HepG2 (cell line): ENCODE data around the gene ACTR3. TPM values are rescaled to one million over a fixed set of nuclear protein-coding genes. Genes with fewer than 3 reads are reported as not detected.

Experiments
- ARHGAP35 ChIP-seq: sonication (generic); formaldehyde crosslinking; IDR thresholded peaks from 2 replicates; pipeline ENCODE4 v1.9.0; 2022; ENCODE audit warnings: mild to moderate bottlenecking, inconsistent platforms, moderate library complexity, missing genetic modification reagents, borderline replicate concordance
- ELF1 ChIP-seq: sonication (generic); formaldehyde crosslinking; IDR thresholded peaks from 2 replicates; pipeline ENCODE4 v1.4.0; 2020; ENCODE audit warnings: missing genetic modification reagents
- GABPB1 ChIP-seq: IDR thresholded peaks from 2 replicates; pipeline ENCODE4 v1.6.1; 2016; ENCODE audit warnings: mild to moderate bottlenecking, missing genetic modification reagents, moderate library complexity, missing compliant biosample characterization
- MYC ChIP-seq: sonication (generic); formaldehyde crosslinking; IDR thresholded peaks from 2 replicates; pipeline ENCODE4 v1.9.0; 2021; ENCODE audit warnings: missing genetic modification reagents, borderline replicate concordance
- PHF8 ChIP-seq: sonication (generic); formaldehyde crosslinking; IDR thresholded peaks from 2 replicates; pipeline ENCODE4 v1.5.0; 2020; ENCODE audit warnings: missing genetic modification reagents
- POLR2AphosphoS2 ChIP-seq: IDR thresholded peaks from 2 replicates; pipeline ENCODE4 v1.6.1; 2011; ENCODE audit warnings: low read depth, low read length, improper control_type of control experiment
- SNRNP70 ChIP-seq: fragments of 200-400 bp; formaldehyde crosslinking; IDR thresholded peaks from 2 replicates; pipeline ENCODE4 v1.6.1; 2017; ENCODE audit warnings: mild to moderate bottlenecking, low read depth, low read length, moderate library complexity
- TEAD2 ChIP-seq: sonication (generic); formaldehyde crosslinking; IDR thresholded peaks from 2 replicates; pipeline ENCODE4 v1.9.0; 2021; ENCODE audit warnings: missing genetic modification reagents
- ZC3H13 ChIP-seq: sonication (generic); formaldehyde crosslinking; IDR thresholded peaks from 2 replicates; pipeline ENCODE4 v1.8.1; 2023; ENCODE audit warnings: mild to moderate bottlenecking, missing genetic modification reagents, moderate library complexity
- ZNF598 ChIP-seq: sonication (generic); formaldehyde crosslinking; IDR thresholded peaks from 2 replicates; pipeline ENCODE4 v1.5.1; 2020; ENCODE audit warnings: mild to moderate bottlenecking, missing genetic modification reagents, borderline replicate concordance
- polyA plus RNA-seq, 8 experiments: library from polyadenylated mRNA; depleted of rRNA in 3 of 8; stranded (reverse) in 7 of 8; unstranded in 1 of 8; fragments of >200 nt; fragmentation: Illumina TruSeq in 4 of 8; extraction: Trizol in 4 of 8; gene quantifications; 2 replicates each; pipeline versions ENCODE4 v1.2.1 to v1.2.3, GENCODE V29; 2011 to 2016; ENCODE audit warnings: low read depth in 4 of 8, missing spikeins in 1 of 8, mixed read lengths in 1 of 8; ENCODE audit not compliant: insufficient read depth in 1 of 8
- total RNA-seq, 5 experiments: library from RNA; depleted of rRNA; stranded (reverse); fragments of >200 nt; fragmentation: Illumina TruSeq; extraction: Trizol; gene quantifications; 2 replicates each; pipeline ENCODE4 v1.2.3, GENCODE V29; 2016; ENCODE audit warnings: low read depth in 1 of 5
- TF ChIP-seq, protein P1 (sequence below): sonication (generic); formaldehyde crosslinking; IDR thresholded peaks from 2 replicates; pipeline ENCODE4 v1.4.0; 2020; ENCODE audit warnings: low read depth, mild to moderate bottlenecking, missing genetic modification reagents
- TF ChIP-seq, protein P2 (sequence below): sonication (generic); formaldehyde crosslinking; IDR thresholded peaks from 2 replicates; pipeline ENCODE4 v1.4.0; 2020; ENCODE audit warnings: missing genetic modification reagents
- TF ChIP-seq, protein P3 (sequence below): sonication (generic); formaldehyde crosslinking; IDR thresholded peaks from 2 replicates; pipeline ENCODE4 v1.8.1; 2022; ENCODE audit warnings: low read depth, mild to moderate bottlenecking, missing genetic modification reagents
- TF ChIP-seq, protein P4 (sequence below): IDR thresholded peaks from 2 replicates; pipeline ENCODE4 v1.6.1; 2012; ENCODE audit warnings: low read depth, low read length, improper control_type of control experiment
- TF ChIP-seq, protein P5 (sequence below): sonication (generic); formaldehyde crosslinking; IDR thresholded peaks from 2 replicates; pipeline ENCODE4 v1.5.0; 2020; ENCODE audit warnings: mild to moderate bottlenecking, missing genetic modification reagents, borderline replicate concordance

Gene ACTR3
- total and polyA plus RNA-seq, 2 of the 13 experiments (the other 11 are each of a cell fraction or from before 2014, with no cell fraction given), result 123 to 225 TPM

DNA sequence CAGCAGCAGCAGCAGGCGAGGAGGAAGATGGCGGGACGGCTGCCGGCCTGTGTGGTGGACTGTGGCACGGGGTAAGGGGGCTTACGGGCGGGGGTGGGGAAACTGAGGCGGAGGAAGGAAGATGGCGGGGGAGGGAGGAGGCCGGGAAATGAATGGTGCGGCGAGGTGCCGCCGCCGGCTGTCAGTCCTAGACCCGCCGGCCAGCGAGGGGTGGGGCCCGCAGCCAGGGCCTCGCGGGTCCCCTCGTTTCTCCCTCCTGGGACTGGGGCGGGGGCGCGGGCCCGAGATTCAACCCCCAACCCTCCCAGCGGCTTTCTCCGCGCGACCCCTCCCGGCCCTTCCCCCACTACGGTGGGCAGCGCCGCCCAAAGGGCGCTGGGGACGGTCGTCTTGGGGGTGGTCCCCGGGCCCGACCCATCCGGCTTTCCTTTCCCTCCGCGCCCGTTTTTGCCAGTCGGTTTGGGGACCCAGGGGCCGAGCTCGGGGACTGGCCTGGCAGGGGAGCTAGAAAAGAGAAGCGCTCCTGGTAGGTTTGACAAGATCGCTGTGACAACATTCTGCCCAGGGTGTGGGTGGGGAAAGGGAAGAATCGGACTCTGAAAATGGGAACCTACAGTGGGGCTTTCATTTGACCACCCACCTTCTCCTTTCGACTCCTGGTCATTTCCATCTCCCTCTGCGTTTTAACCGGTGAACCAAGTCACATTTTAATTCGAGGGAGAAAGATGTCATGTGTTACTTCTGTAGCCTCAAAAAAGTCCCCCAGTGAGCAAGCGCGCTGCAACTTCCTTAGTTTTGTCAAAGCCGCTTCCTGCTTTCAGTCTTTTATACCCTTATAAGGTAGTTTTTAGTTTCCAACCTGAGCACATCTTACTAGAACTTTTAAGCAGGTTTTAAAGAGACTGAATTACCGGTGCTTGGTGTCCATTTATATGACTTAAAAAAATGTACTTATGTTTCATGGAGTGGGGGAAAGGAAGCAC is 655 bp downstream of the ACTR3 start (continued):
- TF ChIP-seq, protein P1, sequence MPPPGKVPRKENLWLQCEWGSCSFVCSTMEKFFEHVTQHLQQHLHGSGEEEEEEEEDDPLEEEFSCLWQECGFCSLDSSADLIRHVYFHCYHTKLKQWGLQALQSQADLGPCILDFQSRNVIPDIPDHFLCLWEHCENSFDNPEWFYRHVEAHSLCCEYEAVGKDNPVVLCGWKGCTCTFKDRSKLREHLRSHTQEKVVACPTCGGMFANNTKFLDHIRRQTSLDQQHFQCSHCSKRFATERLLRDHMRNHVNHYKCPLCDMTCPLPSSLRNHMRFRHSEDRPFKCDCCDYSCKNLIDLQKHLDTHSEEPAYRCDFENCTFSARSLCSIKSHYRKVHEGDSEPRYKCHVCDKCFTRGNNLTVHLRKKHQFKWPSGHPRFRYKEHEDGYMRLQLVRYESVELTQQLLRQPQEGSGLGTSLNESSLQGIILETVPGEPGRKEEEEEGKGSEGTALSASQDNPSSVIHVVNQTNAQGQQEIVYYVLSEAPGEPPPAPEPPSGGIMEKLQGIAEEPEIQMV, result no peak
- TF ChIP-seq TEAD2 (CRISPR knock-in tag) (no peak), SNRNP70 (no peak), ZNF598 (0 out of 2 replicates have a peak, but pooled peaks have one; percentile 14), GABPB1 (no peak; the same call in none of the 2 replicates), ZC3H13 (peak; percentile 45; the same call in 1 of the 2 replicates), ARHGAP35 (CRISPR knock-in tag) (no peak; the same call in 1 of the 2 replicates), PHF8 (CRISPR knock-in tag) (peak; percentile 69), MYC (peak; percentile 15; the same call in 1 of the 2 replicates), POLR2AphosphoS2 (no peak), ELF1 (CRISPR knock-in tag) (peak; percentile 70)
- TF ChIP-seq, protein P2, sequence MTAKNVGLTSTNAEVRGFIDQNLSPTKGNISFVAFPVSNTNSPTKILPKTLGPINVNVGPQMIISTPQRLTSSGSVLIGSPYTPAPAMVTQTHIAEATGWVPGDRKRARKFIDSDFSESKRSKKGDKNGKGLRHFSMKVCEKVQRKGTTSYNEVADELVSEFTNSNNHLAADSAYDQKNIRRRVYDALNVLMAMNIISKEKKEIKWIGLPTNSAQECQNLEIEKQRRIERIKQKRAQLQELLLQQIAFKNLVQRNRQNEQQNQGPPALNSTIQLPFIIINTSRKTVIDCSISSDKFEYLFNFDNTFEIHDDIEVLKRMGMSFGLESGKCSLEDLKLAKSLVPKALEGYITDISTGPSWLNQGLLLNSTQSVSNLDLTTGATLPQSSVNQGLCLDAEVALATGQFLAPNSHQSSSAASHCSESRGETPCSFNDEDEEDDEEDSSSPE (CRISPR knock-in tag), result peak; percentile 37; the same call in 1 of the 2 replicates
- TF ChIP-seq, protein P3, sequence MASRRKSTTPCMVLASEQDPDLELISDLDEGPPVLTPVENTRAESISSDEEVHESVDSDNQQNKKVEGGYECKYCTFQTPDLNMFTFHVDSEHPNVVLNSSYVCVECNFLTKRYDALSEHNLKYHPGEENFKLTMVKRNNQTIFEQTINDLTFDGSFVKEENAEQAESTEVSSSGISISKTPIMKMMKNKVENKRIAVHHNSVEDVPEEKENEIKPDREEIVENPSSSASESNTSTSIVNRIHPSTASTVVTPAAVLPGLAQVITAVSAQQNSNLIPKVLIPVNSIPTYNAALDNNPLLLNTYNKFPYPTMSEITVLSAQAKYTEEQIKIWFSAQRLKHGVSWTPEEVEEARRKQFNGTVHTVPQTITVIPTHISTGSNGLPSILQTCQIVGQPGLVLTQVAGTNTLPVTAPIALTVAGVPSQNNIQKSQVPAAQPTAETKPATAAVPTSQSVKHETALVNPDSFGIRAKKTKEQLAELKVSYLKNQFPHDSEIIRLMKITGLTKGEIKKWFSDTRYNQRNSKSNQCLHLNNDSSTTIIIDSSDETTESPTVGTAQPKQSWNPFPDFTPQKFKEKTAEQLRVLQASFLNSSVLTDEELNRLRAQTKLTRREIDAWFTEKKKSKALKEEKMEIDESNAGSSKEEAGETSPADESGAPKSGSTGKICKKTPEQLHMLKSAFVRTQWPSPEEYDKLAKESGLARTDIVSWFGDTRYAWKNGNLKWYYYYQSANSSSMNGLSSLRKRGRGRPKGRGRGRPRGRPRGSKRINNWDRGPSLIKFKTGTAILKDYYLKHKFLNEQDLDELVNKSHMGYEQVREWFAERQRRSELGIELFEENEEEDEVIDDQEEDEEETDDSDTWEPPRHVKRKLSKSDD (CRISPR knock-in tag), result no peak
- TF ChIP-seq, protein P4, sequence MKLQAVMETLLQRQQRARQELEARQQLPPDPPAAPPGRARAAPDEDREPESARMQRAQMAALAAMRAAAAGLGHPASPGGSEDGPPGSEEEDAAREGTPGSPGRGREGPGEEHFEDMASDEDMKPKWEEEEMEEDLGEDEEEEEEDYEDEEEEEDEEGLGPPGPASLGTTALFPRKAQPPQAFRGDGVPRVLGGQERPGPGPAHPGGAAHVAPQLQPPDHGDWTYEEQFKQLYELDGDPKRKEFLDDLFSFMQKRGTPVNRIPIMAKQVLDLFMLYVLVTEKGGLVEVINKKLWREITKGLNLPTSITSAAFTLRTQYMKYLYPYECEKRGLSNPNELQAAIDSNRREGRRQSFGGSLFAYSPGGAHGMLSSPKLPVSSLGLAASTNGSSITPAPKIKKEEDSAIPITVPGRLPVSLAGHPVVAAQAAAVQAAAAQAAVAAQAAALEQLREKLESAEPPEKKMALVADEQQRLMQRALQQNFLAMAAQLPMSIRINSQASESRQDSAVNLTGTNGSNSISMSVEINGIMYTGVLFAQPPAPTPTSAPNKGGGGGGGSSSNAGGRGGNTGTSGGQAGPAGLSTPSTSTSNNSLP, result no peak
- TF ChIP-seq, protein P5, sequence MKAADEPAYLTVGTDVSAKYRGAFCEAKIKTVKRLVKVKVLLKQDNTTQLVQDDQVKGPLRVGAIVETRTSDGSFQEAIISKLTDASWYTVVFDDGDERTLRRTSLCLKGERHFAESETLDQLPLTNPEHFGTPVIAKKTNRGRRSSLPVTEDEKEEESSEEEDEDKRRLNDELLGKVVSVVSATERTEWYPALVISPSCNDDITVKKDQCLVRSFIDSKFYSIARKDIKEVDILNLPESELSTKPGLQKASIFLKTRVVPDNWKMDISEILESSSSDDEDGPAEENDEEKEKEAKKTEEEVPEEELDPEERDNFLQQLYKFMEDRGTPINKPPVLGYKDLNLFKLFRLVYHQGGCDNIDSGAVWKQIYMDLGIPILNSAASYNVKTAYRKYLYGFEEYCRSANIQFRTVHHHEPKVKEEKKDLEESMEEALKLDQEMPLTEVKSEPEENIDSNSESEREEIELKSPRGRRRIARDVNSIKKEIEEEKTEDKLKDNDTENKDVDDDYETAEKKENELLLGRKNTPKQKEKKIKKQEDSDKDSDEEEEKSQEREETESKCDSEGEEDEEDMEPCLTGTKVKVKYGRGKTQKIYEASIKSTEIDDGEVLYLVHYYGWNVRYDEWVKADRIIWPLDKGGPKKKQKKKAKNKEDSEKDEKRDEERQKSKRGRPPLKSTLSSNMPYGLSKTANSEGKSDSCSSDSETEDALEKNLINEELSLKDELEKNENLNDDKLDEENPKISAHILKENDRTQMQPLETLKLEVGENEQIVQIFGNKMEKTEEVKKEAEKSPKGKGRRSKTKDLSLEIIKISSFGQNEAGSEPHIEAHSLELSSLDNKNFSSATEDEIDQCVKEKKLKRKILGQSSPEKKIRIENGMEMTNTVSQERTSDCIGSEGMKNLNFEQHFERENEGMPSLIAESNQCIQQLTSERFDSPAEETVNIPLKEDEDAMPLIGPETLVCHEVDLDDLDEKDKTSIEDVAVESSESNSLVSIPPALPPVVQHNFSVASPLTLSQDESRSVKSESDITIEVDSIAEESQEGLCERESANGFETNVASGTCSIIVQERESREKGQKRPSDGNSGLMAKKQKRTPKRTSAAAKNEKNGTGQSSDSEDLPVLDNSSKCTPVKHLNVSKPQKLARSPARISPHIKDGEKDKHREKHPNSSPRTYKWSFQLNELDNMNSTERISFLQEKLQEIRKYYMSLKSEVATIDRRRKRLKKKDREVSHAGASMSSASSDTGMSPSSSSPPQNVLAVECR (CRISPR knock-in tag), result 0 out of 2 replicates have a peak, but pooled peaks have one; percentile 41
